A673 (cell line): ENCODE data around the gene EPO.

Source experiments
- EZH2 ChIP-seq: fragments of 200-600 bp; sonication (generic); IDR thresholded peaks from 2 replicates; pipeline ENCODE4 v1.6.1; 2017; ENCODE audit warnings: borderline replicate concordance, low read depth, mild to moderate bottlenecking, mixed read lengths, antibody characterized with exemption, low read length; ENCODE audit not compliant: poor library complexity, severe bottlenecking
- TF ChIP-seq, protein P1 (sequence below): fragments of 300-800, 200-600 bp; sonication (generic); conservative IDR thresholded peaks from 2 replicates; pipeline ENCODE4 v1.5.1; 2017; ENCODE audit warnings: low read depth, mild to moderate bottlenecking, antibody characterized with exemption, low read length, moderate library complexity, mixed read lengths

GRCh38 chr7:100696123-100696521 is 24.1 kb upstream of the EPO start:
- TF ChIP-seq, protein P1, sequence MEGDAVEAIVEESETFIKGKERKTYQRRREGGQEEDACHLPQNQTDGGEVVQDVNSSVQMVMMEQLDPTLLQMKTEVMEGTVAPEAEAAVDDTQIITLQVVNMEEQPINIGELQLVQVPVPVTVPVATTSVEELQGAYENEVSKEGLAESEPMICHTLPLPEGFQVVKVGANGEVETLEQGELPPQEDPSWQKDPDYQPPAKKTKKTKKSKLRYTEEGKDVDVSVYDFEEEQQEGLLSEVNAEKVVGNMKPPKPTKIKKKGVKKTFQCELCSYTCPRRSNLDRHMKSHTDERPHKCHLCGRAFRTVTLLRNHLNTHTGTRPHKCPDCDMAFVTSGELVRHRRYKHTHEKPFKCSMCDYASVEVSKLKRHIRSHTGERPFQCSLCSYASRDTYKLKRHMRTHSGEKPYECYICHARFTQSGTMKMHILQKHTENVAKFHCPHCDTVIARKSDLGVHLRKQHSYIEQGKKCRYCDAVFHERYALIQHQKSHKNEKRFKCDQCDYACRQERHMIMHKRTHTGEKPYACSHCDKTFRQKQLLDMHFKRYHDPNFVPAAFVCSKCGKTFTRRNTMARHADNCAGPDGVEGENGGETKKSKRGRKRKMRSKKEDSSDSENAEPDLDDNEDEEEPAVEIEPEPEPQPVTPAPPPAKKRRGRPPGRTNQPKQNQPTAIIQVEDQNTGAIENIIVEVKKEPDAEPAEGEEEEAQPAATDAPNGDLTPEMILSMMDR = no peak
- no peak for TF ChIP-seq EZH2
